ENCODE measurements around the gene GAS5.
"Not testable (repeated sequence)": the region's sequence is repeated elsewhere in the genome, so short reads cannot be mapped to it uniquely, and the experiment has no call there.

The GAS5 gene

GRCh38 chr1:173866413-173867115 lies 1.2 kb downstream of the GAS5 start:
- in situ Hi-C loops (cut with MboI; ENCODE audit: low sequenced_read_pairs, unreplicated experiment) = no loop called here
- no peak for DNase-seq (ENCODE audit: low spot score)
- TF ChIP-seq CTCF (IDR thresholded peaks at IDR 0.05; ENCODE audit: borderline replicate concordance, control extremely low read depth, extremely low read depth, insufficient read depth, missing control alignments) = no peak

GRCh38 chr1:173865468-173866164 lies 2.2 kb downstream of the GAS5 start:
- in situ Hi-C loops (cut with MboI; ENCODE audit: low sequenced_read_pairs, unreplicated experiment) = no loop called here
- DNase-seq (ENCODE audit: low spot score) = no peak
- no peak for TF ChIP-seq CTCF (IDR thresholded peaks at IDR 0.05; ENCODE audit: borderline replicate concordance, control extremely low read depth, extremely low read depth, insufficient read depth, missing control alignments)

GRCh38 chr1:173864179-173864867 lies 3.5 kb downstream of the GAS5 start:
- no peak for TF ChIP-seq CTCF (IDR thresholded peaks at IDR 0.05; ENCODE audit: borderline replicate concordance, control extremely low read depth, extremely low read depth, insufficient read depth, missing control alignments)
- in situ Hi-C loops (cut with MboI; ENCODE audit: low sequenced_read_pairs, unreplicated experiment) = no loop called here
- no peak for DNase-seq (ENCODE audit: low spot score)

- no peak for TF ChIP-seq CTCF (IDR thresholded peaks at IDR 0.05; ENCODE audit: borderline replicate concordance, control extremely low read depth, extremely low read depth, insufficient read depth, missing control alignments)
- in situ Hi-C loops (cut with MboI; ENCODE audit: low sequenced_read_pairs, unreplicated experiment) = no loop called here
- no peak for DNase-seq (ENCODE audit: low spot score)
Measured at GRCh38 chr1:173863224-173864161, 4.3 kb downstream of the GAS5 start.

GRCh38 chr1:173862769-173863223 lies 5.0 kb downstream of the GAS5 start:
- DNase-seq (ENCODE audit: low spot score) = no peak
- in situ Hi-C loops (cut with MboI; ENCODE audit: low sequenced_read_pairs, unreplicated experiment) = no loop called here
- no peak for TF ChIP-seq CTCF (IDR thresholded peaks at IDR 0.05; ENCODE audit: borderline replicate concordance, control extremely low read depth, extremely low read depth, insufficient read depth, missing control alignments)

- DNase-seq (ENCODE audit: low spot score); in situ Hi-C loops (cut with MboI; ENCODE audit: low sequenced_read_pairs, unreplicated experiment): not testable (repeated sequence)
Measured at GRCh38 chr1:173862146-173862768, 5.5 kb downstream of the GAS5 start.
